Measurements from ENCODE around the gene SCUBE1.

The SCUBE1 gene

DNA sequence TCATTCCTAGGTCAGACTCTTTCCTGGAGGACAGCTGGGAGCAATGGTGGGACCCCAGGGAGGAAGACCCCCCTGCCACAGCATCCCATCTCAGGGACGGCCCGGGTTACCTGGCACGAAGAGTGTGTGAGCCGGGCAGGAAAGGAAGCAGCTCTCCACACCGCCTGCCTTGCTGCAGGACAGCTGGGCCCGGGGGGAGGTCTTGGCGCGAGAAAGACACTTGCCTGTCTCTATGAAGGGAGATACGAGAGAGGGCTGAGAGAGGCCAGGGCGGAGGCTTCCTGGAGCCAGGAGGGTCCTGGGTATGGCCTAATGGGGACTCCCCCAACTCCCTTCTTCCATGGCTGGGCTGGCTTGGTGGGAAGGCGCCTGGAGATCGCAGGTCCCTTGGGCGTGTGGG lies 120.2 kb downstream of the SCUBE1 start:
- H2AFZ ChIP-seq (ENCODE audit: low read length), result no peak overlapping the region
- H3K4me2 ChIP-seq (ENCODE audit: low read length), result no peak overlapping the region
- no peaks in the 10 kb centered on the region for H3F3A ChIP-seq (ENCODE audit: insufficient read depth, low read length)
- H3K9me2 ChIP-seq (ENCODE audit: low read depth, low read length), result no peaks in the 10 kb centered on the region
- H3K36me3 ChIP-seq (ENCODE audit: insufficient read depth, low read length), result no peaks in the 10 kb centered on the region
- H3K9ac ChIP-seq (ENCODE audit: low read length), result no peak overlapping the region
- no peaks in the 10 kb centered on the region for H3K4me1 ChIP-seq (ENCODE audit: insufficient read depth, low read length, severe bottlenecking)
- no peaks in the 10 kb centered on the region for H3K79me2 ChIP-seq (ENCODE audit: insufficient read depth, low read length)
- no peaks in the 10 kb centered on the region for H3K9me3 ChIP-seq (ENCODE audit: low read length)
- no peak for TF ChIP-seq EZH2 (IDR thresholded peaks at IDR 0.05; ENCODE audit: borderline replicate concordance, low read length)
- TF ChIP-seq, protein P1, sequence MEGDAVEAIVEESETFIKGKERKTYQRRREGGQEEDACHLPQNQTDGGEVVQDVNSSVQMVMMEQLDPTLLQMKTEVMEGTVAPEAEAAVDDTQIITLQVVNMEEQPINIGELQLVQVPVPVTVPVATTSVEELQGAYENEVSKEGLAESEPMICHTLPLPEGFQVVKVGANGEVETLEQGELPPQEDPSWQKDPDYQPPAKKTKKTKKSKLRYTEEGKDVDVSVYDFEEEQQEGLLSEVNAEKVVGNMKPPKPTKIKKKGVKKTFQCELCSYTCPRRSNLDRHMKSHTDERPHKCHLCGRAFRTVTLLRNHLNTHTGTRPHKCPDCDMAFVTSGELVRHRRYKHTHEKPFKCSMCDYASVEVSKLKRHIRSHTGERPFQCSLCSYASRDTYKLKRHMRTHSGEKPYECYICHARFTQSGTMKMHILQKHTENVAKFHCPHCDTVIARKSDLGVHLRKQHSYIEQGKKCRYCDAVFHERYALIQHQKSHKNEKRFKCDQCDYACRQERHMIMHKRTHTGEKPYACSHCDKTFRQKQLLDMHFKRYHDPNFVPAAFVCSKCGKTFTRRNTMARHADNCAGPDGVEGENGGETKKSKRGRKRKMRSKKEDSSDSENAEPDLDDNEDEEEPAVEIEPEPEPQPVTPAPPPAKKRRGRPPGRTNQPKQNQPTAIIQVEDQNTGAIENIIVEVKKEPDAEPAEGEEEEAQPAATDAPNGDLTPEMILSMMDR (IDR thresholded peaks at IDR 0.05; ENCODE audit: low read length), result no peak
- peaks cover 4% of the 10 kb centered on the region; the same call in 1 of the 2 replicates for H3K27me3 ChIP-seq (ENCODE audit: insufficient read depth, low read length)
- no peaks in the 10 kb centered on the region for H4K20me1 ChIP-seq (ENCODE audit: insufficient read depth, low read length)
- no peak overlapping the region for H3K4me3 ChIP-seq (ENCODE audit: low read depth, low read length, poor library complexity, severe bottlenecking)
- H3K27ac ChIP-seq (ENCODE audit: low read depth, low read length, poor library complexity, severe bottlenecking), result no peak overlapping the region

GRCh38 chr22:43222262-43222661 lies 120.9 kb downstream of the SCUBE1 start:
- Histone ChIP-seq H3K27me3 (ENCODE audit: insufficient read depth, low read length) (no peaks in the 10 kb centered on the region; the same call in 1 of the 2 replicates), H3K4me3 (ENCODE audit: low read depth, low read length, poor library complexity, severe bottlenecking) (no peak overlapping the region), H3K9me2 (ENCODE audit: low read depth, low read length) (no peaks in the 10 kb centered on the region), H2AFZ (ENCODE audit: low read length) (no peak overlapping the region), H3K79me2 (ENCODE audit: insufficient read depth, low read length) (no peaks in the 10 kb centered on the region), H3K9ac (ENCODE audit: low read length) (no peak overlapping the region), H3K36me3 (ENCODE audit: insufficient read depth, low read length) (no peaks in the 10 kb centered on the region), H3F3A (ENCODE audit: insufficient read depth, low read length) (no peaks in the 10 kb centered on the region), H4K20me1 (ENCODE audit: insufficient read depth, low read length) (no peaks in the 10 kb centered on the region), H3K9me3 (ENCODE audit: low read length) (no peaks in the 10 kb centered on the region), H3K4me2 (ENCODE audit: low read length) (no peak overlapping the region), H3K27ac (ENCODE audit: low read depth, low read length, poor library complexity, severe bottlenecking) (no peak overlapping the region), H3K4me1 (ENCODE audit: insufficient read depth, low read length, severe bottlenecking) (no peaks in the 10 kb centered on the region)
- TF ChIP-seq, protein P1 (IDR thresholded peaks at IDR 0.05; ENCODE audit: low read length), result no peak
- no peak for TF ChIP-seq EZH2 (IDR thresholded peaks at IDR 0.05; ENCODE audit: borderline replicate concordance, low read length)

DNA sequence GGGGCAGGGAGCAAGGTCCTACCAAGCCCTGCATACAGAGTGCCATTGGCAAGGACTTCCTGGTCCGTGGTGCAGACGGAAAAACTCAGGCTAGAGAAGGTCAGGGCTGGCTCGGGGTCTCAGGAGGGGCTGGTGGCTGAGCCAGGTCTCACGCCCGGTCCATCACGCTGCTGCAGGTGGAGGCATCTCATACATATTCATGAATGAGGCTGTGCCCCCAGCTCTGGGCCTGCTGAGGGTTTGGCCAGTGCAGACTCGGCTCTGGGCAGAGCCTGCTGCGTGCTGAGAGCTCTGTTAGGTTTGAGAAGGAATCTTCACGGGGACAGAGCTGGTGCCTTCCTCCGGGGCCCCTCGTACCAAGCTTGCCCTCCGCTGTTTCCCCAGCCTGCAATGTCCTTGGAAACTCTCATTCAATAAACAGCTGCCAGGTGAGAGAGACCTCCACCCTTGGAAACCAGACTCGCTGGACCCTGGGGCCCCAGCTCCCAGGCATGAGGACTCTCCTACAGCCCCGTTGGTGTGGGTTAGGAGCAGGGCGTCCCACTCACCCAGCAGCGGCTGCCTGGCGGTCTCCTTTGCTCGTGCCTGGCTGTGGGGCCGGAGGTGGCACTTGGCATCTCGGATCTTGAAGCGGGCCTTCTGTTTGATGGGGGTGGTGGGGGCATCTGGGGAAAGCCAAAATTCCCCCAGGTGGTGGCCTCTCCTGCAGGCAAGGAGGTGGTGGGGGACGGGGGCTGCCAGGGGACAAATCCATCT lies 122.4 kb downstream of the SCUBE1 start:
- no peaks in the 10 kb centered on the region for H3F3A ChIP-seq (ENCODE audit: insufficient read depth, low read length)
- no peak overlapping the region for H3K9ac ChIP-seq (ENCODE audit: low read length)
- no peak overlapping the region for H3K4me2 ChIP-seq (ENCODE audit: low read length)
- H4K20me1 ChIP-seq (ENCODE audit: insufficient read depth, low read length), result no peaks in the 10 kb centered on the region
- no peaks in the 10 kb centered on the region for H3K9me2 ChIP-seq (ENCODE audit: low read depth, low read length)
- no peaks in the 10 kb centered on the region; the same call in 1 of the 2 replicates for H3K27me3 ChIP-seq (ENCODE audit: insufficient read depth, low read length)
- no peak overlapping the region for H3K4me3 ChIP-seq (ENCODE audit: low read depth, low read length, poor library complexity, severe bottlenecking)
- no peaks in the 10 kb centered on the region for H3K4me1 ChIP-seq (ENCODE audit: insufficient read depth, low read length, severe bottlenecking)
- H3K27ac ChIP-seq (ENCODE audit: low read depth, low read length, poor library complexity, severe bottlenecking), result no peak overlapping the region
- no peaks in the 10 kb centered on the region for H3K79me2 ChIP-seq (ENCODE audit: insufficient read depth, low read length)
- no peak overlapping the region for H2AFZ ChIP-seq (ENCODE audit: low read length)
- H3K36me3 ChIP-seq (ENCODE audit: insufficient read depth, low read length), result no peaks in the 10 kb centered on the region
- no peaks in the 10 kb centered on the region for H3K9me3 ChIP-seq (ENCODE audit: low read length)
- TF ChIP-seq, protein P1 (IDR thresholded peaks at IDR 0.05; ENCODE audit: low read length), result no peak
- no peak for TF ChIP-seq EZH2 (IDR thresholded peaks at IDR 0.05; ENCODE audit: borderline replicate concordance, low read length)

Measured in OCI-LY1 (cell line).